GM13976 (cell line): ENCODE data around the gene SLC19A1.

Experiments
- DNase-seq: peaks from one replicate; pipeline ENCODE4 v3.0.0; 2012; ENCODE audit warnings: low spot score
- CTCF ChIP-seq: IDR thresholded peaks from 2 replicates; pipeline ENCODE4 v1.5.1; 2012; ENCODE audit warnings: borderline replicate concordance, mild to moderate bottlenecking; ENCODE audit not compliant: insufficient read depth; ENCODE audit errors: extremely low read depth, missing control alignments, control extremely low read depth
- in situ Hi-C: fragments of 300-500 bp; cut with MboI; formaldehyde crosslinking; loops from one replicate; pipeline ENCODE4 v1.12.0; 2022; ENCODE audit warnings: low sequenced_read_pairs, mixed read lengths, inconsistent platforms; ENCODE audit not compliant: unreplicated experiment

The SLC19A1 gene

DNA sequence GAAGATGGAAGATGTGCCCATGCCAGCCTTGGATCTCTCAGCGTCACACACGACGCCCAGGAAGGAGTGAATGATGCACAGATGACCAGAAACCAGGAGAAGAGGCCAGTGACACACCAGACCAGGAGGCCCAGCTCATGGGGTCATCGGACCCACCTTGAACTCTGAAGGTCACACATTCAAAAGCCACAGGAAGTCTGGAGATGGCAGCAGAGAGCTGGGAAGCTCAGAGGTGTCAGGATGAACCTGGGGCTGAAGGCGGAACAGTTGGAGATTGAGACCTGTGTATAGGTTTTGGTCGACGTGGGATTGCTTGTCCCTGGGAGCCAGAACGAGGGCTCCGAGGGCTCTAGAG, 43.6 kb downstream of the SLC19A1 start:
- no peak for DNase-seq
- no peak for TF ChIP-seq CTCF

GRCh38 chr21:45497846-45498645, 44.2 kb downstream of the SLC19A1 start:
- in situ Hi-C loops, result no loop called here
- DNase-seq, result no peak
- TF ChIP-seq CTCF, result no peak

More for the DNA sequence above, 43.6 kb downstream of the SLC19A1 start:
- in situ Hi-C loops, result no loop called here

- TF ChIP-seq CTCF, result no peak
- no peak for DNase-seq
- in situ Hi-C loops, result no loop called here
These were observed 45.0 kb downstream of the SLC19A1 start for GRCh38 chr21:45496968-45497845.

GRCh38 chr21:45496151-45496967, 45.9 kb downstream of the SLC19A1 start:
- in situ Hi-C loops, result no loop called here
- TF ChIP-seq CTCF, result no peak
- DNase-seq, result no peak

DNA sequence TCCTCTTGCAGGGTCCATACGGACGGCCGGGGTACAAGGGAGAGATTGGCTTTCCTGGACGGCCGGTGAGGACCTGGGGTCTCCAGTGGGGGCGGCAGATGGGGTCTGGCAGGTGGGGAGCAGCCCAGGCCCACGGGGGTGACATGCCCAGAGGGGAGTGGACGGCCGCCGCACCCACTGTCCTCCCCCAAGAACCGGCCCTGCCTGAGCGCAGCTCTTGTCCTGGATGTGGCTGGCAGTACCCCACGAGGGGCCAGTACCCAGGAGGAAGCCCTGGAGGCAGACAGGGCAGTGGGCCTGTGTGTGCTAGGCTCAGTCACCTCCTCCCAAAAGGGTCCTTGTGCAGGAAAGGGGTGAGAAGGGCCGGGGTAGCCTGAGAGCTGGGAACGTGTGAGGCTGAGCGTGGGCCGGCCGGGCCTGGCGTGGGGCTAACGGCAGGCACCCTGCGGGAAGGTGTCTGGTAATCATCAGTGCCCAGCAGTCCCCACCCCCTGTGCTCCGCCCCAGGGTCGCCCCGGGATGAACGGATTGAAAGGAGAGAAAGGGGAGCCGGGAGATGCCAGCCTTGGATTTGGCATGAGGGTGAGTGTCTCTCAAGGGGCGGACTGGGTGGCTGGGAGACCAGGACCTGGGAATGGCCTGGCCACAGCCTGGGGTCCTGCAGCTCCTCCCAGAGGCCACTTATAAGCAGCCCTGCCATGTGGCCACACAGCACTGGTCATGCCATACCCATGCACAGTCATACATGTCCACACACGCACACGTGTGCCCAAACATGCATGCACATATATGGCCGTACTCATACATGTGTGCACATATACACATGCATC, 47.2 kb downstream of the SLC19A1 start:
- in situ Hi-C loops, result no loop called here
- no peak for DNase-seq
- no peak for TF ChIP-seq CTCF
